Measurements from ENCODE around the gene ADCY1.

The ADCY1 gene

DNA sequence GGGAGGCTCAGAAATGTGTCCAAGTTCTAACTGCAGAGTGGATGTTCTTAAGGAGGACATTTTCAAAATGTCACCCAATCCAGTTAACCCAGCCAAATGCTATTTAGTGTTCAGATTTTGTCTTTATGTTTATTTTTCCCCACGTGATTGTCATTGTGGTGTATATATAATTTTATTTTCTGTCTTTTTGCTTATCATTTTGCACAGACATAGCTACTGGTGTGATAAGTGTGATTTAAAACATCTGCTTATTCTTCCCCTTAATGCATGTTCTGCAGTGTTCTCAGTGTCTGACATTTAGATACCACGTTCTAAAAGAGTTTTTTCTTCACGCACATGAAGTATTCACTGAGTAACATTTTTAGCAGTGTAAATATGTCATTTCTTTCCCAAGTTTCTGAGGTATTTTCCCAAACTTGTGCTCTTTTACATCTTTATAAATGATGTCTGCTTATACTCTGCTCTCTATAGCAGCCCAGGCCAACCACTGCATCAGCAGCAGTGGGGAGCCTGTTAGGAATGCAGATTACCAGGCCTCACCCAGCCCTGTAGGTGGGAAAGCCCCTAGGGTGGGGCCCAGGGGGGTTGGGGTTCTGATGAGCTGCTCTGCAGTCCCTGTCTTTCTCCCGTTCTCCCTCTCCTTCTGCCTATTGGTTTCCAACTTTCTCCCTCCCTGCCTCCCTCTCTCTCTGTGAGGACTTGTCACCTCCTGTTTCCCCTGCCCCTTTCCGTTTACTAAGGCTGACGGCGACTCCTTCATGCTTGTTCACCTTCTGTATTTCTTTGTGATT is 20.8 kb downstream of the ADCY1 start:
- DNase-seq (ENCODE audit: low read depth): no peak

DNA sequence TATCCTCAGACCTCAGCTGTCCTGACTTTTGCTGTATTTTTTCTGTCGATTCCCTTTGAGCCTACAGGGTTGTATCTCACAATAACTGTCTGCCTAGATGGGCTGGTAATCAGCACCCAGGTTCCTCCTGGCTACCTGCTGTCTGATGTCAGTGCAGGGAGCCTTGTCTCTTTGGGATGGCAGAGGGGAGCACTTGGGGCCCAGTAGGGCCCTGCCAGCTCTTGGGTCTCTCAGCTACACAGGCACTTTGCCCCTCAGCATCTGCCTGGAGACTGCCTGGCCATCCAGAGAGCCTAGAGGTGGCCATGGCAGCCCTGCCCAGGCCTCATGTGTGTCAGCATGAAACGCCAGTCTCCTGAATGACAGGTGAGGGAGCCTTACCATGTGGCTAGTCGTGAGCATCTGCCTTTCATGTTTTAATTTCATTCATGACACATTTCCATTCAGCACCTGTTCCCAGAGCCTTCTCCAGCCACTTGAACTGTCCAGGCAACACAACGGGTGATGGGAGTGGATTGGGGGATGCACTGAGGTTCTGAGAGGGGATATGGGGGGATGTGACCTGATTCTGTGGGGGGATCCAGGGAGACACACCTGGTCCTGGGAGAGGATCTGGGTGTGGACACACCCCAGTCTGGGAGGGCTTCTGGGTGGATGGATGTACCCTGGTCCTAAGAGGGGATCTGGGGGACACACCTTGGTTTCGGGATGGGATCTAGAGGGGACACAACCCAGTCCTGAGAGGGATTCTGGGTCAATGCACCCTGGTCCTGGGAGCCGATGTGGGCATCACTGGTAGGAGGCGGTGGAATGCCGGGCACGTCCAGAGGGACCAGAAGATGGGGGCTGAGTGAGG is 21.9 kb downstream of the ADCY1 start:
- no peak for DNase-seq (ENCODE audit: low read depth)

DNA sequence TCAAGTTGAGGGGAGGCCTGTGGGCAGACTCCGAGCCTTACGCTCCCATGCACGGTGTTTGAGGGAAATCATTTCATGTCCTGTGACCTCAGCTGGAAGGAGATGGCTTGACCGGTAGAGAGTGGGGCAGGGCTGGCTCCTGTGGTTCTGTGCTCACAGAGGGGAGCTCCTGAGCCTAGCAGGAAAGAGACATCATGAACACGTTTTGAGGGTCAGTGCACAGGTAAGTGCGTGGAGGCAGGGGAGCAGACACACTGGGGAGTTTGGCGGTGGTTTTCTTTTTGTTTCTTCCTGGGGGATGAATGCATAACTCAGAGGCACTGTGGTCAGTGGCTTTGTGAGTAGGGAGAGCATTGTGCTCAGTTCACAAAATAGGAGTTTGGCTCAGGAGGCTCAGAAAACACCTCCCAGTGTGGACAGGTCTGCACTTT is 22.5 kb downstream of the ADCY1 start:
- DNase-seq (ENCODE audit: low read depth): no peak

DNA sequence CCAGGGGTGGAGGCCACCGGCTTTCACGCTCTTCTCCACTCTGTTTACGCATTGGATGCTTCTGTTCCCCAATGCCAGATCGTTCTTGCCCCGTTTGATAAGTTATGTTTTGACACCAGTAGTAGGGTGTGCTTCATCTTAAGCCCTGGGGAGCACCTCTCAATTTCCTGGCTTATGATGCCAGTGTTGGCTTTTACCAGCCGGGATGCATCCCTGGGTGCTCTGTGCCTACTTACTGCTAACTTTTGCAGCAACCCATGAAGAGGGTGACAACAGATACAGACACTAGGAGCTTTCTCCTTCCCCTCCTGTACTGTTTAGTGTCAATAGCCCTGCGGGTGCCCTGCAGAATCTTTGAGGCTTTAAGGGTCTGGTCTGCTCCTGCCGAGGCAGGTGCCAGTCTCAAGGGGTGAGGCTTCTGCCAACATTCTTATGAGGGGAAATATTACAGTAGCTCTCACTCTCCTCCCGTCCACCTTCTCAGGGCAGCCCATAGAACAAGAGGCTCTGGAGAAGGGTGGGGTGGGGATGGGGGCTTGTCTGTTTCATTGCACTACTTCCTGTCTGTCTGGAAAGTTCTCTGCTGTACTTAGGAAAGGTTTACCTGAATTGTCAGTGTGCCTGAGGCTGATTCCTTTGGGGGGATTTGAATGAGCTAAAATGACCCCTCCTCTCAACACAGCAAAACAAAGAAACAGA is 23.3 kb downstream of the ADCY1 start:
- DNase-seq (ENCODE audit: low read depth): no peak

DNA sequence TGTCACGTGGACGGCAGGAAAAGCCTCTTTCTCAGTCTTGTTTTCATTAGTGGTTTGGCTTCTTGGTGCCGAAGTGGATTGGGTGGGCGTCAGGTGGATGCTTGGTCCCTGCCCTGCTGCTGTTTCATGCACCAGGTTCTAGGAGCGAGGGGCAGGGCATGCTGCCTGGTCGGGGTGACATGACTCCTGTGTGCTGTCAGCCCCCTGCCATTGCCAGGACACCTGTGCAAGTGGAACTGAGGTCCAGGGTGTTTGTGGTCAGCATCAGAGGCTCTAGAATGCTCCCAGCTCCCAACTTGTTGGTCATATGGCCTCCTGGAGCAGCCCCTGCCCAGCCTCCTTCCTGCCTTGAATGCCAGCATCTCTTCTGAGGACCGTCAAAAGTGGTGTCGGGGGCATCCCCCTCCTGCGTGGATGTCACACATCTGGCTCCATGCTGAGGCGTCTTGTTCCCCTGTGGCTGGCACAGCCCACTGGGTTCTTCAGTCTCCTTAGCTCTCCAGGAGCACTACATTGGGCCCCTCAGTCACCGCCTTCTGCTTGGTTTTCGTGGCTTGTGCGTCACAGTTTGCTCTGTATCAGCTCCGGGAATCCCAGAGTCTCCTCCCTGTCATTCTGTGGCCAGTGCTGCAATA is 24.8 kb downstream of the ADCY1 start:
- DNase-seq (ENCODE audit: low read depth): no peak

DNA sequence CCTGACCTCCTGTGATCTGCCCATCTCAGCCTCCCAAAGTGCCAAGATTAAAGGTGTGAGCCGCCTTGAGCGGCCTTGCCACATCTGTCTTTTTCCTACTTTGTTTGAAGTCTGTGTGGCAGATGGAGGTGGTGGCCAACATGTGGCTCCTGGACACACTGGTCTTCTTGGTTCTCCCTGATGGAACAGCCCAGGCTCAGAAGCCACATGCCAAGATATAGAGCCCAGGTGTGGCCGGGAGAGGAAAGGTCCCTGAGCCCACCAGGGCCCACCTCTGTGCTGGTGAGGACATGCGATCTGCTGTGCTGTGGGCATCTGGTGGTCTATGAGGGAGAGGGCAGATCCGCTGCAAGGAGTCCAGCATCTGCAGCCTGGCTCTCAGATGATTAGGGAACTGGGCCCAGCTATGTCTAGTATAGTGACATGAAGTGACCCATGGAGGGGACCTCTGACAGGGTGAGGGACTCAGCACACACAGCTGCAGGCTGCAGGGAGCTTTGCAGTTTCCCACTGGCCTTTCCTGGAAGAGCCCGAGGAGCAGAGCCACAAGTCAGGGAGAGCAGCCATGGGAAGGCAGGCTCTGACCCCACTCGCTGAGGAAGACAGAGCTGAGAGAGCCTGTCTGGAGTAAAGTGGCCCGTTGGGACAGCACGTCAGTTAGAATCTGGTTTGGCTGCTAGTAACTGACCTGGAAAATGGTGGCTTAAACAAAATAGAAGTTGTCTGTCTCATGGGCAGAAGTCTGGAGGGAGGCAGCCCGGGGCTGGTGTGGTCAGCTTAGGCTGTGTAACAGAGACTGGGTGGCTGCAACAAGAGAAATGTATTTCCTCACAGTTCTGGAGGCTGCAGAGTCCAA is 25.9 kb downstream of the ADCY1 start:
- no peak for DNase-seq (ENCODE audit: low read depth)

DNA sequence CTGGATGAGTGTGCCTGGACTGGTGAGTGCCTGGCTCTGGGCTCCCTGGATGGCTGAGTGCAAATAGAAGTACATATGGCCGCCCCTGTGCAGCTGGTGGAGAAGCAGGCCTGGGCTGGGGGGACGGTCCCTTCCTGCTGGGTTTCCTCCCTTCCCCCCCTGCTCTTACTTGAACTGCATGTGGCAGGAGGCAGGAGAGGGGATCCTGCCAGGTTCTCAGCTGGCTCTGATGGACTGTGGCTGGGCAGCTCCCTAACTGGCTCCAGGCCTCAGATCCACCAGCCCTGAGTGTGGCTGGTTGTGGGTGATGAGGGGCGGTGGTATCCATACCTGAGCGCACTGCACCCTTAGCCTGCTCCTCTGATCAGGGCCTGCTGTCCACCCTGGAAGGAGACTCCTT is 26.9 kb downstream of the ADCY1 start:
- DNase-seq (ENCODE audit: low read depth): no peak

DNA sequence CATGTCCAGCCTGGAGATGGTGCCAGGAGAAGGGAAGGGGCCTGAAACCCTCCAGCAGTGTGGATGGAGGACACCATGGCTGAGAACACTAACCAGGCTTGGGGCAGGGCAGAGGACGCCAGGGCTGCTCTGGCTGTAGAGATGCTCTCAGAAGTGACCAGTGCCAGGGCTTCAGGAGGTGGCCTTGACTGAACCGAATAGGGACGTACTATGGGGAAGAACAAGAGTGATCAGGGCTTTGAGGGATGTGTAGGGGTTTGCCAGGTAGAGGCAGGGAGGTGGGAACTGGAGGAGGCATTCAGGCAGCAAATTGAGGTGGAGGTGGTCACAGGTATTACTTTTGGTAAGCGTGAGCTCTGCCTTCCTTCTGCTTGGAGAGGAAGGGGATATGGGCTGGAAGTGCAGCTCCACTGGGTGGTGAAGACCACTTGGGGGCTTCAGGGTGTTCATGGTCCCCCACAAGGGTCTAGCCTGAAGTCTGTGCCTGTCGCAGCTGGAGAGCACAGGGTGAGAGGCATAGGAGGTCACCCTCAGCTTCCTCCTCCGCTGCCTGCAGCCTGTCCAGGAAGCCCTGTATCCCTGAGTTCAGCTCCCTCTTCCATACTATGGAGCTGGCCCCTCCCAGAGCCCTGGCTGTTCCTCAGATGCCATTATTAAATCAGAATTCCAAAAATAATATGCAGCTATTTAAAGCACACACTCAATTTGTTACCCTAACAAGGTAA is 27.8 kb downstream of the ADCY1 start:
- DNase-seq (ENCODE audit: low read depth): no peak

DNA sequence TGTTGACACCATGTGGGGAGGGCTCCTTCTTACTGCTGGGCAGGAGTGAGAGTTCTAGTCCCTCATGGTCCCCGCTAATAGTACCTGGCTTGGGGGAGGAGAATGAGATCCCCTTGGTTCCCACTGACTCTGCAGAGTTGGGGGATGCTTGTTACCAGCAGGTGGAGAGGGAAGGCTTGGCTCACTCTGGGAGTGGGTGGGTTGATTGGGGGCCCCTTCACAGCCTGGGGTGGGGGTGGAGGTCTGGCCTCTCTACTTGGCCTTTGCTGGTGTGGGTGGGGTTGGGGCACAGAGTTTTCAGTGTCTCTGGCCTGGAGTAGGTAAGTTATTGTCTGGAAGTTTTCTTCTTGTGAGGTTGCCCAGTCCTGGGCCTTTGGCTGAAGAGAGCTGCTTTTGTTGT is 31.9 kb downstream of the ADCY1 start:
- no peak for DNase-seq (ENCODE audit: low read depth)

DNA sequence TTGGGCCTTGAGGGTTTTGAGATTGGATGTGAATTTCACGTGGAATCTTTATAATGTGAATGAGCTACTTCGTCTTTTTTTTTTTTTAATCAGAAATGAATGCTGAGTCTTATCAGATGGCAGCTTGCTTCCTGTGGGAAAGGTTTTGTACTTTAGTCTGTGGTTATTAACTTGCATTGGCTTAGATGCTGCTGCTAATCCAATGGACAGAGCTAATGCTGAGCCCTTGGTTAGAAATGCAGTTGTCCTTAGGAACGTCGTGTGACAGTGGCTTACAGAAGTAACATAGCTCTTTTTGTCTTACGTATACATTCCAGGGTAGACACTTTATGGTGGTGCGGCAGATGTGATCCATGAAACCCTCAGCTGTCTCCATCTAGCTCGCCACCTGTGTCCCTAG is 32.8 kb downstream of the ADCY1 start:
- DNase-seq (ENCODE audit: low read depth): no peak

DNA sequence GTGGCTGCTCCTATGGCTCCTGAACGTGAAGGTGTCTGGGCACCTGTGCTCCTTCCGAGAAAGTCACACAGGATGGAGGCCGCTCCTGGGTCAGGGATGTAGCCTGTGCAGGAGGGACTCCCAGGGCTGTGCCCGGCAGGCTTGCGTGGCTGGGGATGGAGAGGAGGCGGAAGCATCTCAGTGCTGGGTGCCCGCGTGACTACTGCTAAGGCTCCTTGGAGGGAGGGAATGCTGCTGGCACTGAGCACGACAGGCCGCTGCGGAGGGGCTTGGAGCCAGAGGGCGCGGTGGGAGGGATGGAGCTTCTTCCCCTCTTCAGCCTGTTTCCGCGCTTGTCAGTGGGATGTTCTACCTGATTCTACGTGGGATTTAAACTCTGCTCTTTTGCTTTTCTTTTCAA is 35.0 kb downstream of the ADCY1 start:
- no peak for DNase-seq (ENCODE audit: low read depth)

DNA sequence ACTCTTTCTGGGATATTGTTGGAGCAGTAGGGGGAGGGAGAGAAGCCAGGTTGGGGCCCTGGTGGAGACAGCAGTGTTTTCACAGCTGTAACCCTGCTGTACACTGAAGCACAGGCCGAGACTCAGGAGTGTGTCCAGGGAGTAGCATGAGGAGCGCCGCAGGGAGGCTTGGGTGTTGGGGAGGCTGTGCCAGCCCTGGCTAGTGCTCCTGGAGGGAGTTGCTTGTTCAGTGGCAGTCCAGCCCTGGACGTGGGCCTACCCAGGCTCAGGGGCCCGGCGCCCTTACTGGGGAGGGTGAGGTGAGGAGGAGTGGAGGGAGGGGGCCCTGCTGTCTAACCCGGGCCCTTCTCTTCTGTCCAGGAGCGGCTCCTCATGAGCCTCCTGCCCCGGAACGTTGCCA is 35.9 kb downstream of the ADCY1 start:
- no peak for DNase-seq (ENCODE audit: low read depth)

DNA sequence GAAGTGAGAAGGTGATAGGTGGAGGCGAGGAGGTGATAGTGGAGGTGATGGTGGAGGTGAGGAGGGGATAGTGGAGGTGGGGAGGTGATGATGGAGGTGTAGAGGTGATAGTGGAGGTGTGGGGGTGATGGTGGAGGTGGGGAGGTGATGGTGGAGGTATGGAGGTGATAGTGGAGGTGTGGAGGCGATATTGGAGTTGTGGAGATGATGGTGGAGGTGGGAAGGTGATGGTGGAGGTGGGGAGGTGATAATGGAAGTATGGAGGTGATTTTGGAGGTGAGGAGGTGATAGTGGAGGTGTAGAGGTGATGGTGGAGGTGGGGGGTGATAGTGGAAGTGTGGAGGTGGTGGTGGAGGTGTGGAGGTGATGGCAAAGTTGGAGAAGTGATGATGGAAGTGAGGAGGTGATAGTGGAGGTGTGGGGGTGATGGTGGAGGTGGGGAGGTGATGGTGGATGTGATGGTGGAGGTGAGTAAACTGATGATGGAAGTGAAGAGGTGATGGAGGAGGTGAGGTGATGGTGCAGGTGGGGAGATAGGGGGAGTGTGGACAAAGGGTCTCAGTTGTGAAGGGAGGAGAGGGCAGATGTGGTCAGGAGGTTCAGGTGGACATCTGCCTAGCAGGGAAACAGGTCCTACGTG is 36.6 kb downstream of the ADCY1 start:
- DNase-seq (ENCODE audit: low read depth): no peak

DNA sequence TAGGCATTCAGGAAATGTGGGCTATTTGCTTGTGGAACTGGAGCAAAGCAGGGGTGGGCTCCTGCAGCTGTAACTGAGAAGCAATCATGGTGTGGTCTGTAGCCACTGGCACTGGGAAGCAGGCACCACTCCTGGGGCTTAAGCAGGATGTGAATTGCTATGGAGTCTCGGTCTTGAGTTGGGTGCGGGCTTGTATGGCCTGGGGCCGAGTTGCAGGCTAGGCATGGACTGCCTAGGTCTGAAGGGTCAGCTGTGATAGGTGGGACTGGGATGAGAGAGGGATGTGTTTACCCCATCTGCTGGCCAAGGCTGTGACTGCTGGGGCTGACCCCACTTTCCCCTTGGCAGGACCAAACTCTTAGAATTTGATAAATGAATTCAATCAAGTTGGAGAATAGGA is 43.0 kb downstream of the ADCY1 start:
- DNase-seq (ENCODE audit: low read depth): no peak

DNA sequence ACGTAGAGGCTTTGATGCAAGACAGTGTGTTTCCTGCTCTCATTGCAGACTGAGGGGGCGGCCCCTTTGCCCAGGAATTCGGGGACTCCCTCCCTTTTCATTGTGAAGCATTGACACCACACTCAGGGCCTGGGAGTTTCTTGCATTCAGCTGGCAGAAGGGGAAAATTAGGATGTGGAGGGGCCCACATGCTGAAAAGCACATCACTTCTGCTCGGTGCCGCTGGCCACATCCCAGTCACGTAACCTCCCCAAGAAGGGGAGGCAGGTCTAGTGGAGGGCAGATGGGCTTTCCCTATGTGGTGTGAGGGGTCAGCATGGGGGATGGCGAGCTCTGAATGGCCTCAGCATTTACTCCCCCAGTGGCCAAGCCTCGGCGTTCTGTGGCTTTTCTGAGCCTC is 47.9 kb downstream of the ADCY1 start:
- DNase-seq (ENCODE audit: low read depth): no peak

DNA sequence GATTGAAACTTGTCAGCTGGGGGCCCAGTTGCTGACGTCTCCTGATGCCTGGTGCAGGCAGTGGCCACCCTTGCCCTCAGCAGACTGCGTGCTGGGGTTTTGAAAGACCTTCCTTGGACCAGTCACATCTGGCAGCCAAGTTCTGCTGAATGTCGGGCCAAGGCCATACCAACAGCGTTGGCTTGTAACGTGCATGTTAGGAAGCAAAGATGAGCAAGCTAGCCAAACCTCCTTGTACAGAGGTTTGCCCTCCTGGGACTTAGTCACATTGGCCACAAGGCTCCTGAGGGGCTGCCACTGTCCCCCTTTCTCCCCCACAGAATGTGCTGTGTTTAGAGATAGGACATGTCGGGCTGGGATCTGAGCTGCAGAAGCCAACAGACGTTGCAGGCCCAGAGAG is 49.0 kb downstream of the ADCY1 start:
- no peak for DNase-seq (ENCODE audit: low read depth)

DNA sequence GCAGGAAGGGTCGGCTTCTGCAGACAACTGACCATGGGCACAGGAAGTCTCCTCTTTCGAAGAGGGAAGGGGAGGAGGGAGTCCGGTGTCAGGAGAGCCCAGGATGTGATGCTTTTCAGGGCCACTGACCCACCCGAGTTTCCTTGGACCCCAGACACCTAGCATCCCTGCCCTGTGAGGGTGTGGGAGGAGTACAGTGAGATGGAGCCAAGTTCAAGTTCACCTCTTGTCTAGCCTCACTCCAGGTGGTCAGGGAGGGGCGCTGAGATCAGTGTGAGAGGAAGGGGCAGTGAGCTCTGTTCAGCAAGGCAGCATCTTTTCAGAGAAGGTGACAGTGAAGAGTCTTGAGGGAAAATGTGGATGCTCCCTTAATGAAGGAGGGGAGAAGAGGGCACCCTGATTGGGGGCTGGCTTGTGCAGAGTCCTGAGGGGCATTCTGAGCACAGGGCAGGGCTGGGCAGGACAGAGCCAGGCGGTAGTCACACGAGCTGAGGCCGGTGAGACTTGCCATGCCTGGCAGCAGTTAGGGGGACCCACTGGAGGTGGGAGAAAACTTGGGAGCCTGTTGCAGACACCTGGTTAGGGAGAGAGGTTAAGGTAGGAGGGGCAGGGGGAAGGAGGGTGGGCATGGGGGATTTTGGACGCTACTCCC is 49.7 kb downstream of the ADCY1 start:
- DNase-seq (ENCODE audit: low read depth): no peak

DNA sequence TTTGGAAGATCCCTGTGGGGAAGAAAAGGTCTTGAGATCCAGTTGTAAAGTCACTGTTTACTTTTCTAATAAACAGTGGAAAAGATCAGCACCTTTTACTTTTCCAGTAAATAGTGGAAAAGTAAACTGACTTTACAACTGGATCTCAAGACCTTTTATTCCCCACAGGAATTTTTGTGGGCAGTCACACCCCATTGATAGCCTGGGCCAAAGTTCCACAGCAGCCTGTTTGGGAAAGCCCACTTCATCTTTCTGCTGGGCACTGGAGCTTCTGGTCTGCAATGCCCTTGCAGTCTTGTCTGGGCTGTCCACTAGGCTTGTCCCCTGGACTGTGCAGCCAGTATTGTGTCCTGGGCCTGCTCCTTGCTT is 50.2 kb downstream of the ADCY1 start:
- DNase-seq (ENCODE audit: low read depth): no peak

DNA sequence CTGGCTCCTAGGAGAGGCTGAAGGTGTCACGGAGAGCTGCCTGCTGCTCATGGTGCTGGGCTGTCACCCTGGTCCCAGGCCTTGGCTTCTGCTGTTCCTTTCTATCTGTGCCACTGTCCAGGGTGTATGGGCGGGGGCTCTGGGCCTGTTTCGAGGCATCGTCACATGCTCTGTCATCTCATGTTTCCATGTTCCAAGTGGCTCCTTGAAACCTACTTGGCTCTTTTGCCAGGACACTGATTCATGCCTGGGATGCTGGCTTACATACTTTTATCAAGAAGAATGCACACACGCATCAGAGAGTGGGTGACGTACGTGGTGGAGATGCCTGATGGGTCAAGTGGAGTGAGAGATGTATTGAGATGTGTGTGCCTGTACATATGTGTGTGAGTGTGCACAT is 50.9 kb downstream of the ADCY1 start:
- no peak for DNase-seq (ENCODE audit: low read depth)
